GM21825 (cell line): ENCODE measurements around the gene UFSP1.
"Not testable (repeated sequence)": the region's sequence is repeated elsewhere in the genome, so short reads cannot be mapped to it uniquely, and the experiment has no call there.

Experiments used
- ATAC-seq: cut with Tn5 transposase; IDR thresholded peaks from one replicate; pipeline ENCODE4 v1.9.1; 2021; ENCODE audit warnings: mild to moderate bottlenecking, moderate library complexity; ENCODE audit not compliant: unreplicated experiment

UFSP1 gene

DNA sequence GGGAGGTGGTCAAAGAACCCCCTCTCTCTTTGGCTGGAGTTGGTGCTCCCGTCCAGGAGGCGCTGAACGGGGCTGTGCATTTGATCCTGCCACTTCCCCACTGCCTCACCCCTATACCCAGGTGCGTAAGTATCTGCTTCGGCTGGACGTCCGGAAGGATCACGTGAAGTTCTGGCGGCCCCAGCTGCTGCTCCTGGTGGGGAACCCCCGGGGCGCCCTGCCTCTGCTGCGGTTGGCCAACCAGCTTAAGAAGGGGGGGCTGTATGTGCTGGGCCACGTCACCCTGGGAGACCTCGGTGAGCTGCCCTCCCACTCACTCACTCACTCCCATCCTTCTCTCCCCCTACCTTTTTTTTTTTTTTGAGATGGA lies 27.9 kb downstream of the UFSP1 start:
- no peak for ATAC-seq

DNA sequence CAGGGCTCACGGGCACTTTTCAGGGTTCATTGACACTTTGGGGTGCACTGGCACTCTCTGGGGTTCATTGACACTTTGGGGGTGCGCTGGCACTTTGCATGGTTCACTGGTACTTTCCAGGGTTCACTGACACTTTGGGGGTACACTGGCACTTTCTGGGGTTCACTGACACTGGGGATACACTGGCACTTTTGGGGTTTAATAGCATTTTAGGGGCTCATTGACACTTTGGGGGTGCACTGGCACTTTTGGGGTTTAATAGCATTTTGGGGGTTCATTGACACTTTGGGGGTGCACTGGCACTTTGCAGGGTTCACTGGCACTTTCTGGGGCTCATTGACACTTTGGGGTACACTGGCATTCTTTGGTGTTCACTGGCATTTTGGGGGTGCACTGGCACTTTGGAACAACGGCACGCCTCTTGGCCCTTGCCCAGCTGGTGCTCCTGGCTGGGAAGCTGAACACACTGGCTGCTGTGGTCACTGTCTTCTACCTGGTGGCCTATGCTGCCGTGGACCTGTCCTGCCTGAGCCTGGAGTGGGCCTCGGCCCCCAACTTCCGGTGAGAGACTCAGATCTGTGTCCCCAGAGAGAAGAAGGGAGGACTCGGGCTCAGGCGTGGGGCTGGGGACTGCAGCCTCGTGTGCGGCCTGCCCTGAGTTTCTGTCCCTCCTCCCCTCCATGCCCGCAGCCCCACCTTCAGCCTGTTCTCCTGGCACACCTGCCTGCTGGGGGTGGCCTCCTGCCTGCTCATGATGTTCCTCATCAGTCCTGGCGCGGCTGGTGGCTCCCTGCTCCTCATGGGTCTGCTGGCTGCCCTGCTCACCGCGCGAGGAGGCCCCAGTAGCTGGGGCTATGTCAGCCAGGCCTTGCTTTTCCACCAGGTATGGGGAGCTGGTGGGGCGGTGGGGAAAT lies 28.6 kb downstream of the UFSP1 start:
- ATAC-seq, result no peak

DNA sequence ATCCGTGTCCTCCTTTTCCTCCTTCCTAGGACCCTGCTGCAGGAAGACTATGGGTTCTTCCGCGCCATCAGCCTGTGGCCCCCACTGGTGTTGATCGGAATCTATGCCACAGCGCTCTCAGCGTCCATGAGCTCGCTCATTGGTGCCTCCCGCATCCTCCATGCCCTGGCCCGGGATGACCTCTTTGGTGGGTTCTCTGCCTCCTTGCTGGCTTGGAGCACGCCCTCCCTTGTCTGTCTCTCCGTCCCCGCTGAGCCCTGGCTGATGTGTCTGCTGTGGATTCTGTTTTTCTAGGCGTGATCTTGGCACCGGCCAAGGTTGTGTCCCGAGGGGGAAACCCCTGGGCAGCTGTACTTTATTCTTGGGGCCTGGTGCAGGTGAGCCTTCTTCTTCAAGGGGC lies 29.7 kb downstream of the UFSP1 start:
- ATAC-seq, result no peak

GRCh38 chr7:100856871-100857282 lies 32.6 kb downstream of the UFSP1 start:
- ATAC-seq, result no peak

- no peak for ATAC-seq
These were observed 34.0 kb downstream of the UFSP1 start for GRCh38 chr7:100855515-100855914.

DNA sequence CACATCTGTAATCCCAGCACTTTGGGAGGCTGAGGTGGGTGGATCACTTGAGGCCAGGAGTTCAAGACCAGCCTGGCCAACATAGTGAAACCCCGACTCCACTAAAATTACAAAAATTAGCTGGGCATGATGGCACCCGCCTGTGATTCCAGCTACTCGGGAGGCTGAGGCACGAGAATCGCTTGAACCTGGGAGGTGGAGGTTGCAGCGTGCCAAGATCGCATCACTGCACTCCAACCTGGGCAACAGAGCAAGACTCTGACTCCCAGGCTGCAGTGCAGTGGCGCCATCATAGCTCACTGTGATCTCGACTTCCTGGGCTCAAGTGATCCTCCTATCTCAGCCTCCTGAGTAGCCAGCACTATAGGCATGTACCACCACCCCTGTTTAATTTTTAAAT lies 34.6 kb downstream of the UFSP1 start:
- ATAC-seq, result not testable (repeated sequence)

GRCh38 chr7:100854146-100854895 lies 35.2 kb downstream of the UFSP1 start:
- ATAC-seq, result no peak

- peak; percentile 89 for ATAC-seq
These were observed 37.3 kb downstream of the UFSP1 start, which contains the start of gene SLC12A9 for GRCh38 chr7:100852048-100852872. Gene SLC12A9 (plus strand): TSS chr7:100852713. CDS start chr7:100854198, 1,485 bp downstream.

DNA sequence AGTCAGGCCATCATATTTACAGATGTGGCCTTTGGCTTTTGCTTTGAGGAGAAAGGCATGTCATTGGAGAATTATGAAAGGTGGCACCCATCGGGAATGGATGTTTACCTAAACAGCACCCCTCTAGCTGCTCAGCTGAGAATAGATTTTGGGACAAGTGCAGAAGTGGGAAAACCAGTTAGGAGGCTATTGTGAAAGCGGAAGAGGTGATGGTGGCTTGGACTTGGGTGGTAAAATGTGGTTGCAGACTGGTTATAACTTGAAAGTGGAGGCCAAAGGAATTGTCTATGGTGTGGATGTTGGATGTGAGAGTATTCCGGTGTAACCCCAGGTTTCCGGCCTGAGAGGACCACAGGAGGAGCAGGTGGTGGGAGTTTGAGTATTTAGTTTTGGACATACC lies 42.2 kb downstream of the UFSP1 start:
- no peak for ATAC-seq

DNA sequence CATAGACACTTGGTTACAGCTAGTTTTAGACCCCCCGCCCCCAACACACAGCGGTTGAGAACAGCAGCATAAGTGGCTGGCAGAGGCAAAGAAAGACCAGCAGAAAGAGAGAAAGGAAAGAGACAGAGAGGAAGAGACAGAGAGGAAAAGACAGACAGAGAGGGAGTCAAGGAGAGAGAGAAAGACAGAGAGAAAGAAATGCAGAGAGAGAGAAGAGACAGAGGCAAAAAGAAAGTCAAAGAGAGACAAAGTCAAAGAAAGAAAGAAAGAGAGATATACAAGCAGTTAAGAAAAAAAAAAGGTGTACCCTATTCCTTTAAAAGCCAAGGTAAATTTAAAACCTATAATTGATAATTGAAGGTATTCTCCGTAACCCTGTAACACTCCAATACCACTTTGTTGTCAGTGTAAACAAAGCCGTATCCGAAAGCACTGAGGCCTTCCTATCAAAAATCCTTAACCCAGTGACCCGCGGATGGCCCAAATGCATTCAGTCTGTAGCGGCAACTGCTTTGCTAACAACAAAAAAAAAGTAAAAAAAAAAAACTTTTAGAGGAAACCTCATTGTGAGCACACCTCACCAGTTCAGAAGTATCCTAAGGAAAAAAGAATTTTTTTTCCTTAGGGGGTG lies 48.9 kb downstream of the UFSP1 start:
- no peak for ATAC-seq

DNA sequence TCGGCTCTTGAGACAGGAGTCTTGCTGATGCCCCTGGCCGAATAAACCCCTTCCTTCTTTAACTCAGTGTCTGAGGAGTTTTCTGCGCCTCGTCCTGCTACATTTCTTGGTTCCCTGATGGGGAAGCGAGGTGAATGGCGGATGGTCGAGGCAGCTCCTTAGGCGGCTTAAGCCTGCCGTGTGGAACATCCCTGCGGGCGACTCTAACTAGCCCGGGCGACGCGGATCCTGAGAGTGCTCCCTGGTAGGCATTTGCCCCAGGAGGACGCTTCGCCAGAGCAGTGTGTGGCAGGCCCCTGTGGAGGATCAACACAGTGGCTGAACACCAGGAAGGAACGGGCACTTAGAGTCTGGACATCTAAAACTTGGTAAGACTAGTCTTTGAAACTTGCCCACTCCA lies 50.2 kb downstream of the UFSP1 start:
- no peak for ATAC-seq
